DMS153 (cell line): Measurements from ENCODE around the gene B3GAT3.
"Not testable (repeated sequence)": the region's sequence is repeated elsewhere in the genome, so short reads cannot be mapped to it uniquely, and the experiment has no call there.

Experiments
- DNase-seq: peaks from one replicate; lab custom pipeline; 2025; lab: John Stamatoyannopoulos, UW

The B3GAT3 gene

GRCh38 chr11:62621567-62622470 is at the start of gene B3GAT3:
TSS of gene B3GAT3 (minus strand) at chr11:62621986. CDS start at chr11:62621947, 39 bp downstream.
- DNase-seq, result peak; percentile 99

DNA sequence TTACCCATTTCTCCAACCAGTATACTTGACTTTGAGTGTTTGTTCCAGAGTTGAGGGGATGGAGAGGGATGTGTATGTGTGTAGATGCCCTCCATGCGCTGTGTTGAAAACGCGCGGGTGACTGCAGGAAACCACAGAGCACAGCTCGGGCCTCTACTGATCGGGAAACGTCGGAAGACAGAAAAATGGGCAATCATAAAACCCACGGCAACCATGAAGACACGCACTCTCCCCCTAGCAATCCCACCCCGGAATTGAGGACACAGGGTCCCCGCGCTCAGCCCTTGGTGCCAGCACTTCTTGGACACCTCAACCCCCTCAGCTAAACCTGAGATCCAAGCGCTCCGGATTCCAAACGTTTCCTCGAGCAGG is 49.4 kb upstream of the B3GAT3 start:
- DNase-seq, result no peak

DNA sequence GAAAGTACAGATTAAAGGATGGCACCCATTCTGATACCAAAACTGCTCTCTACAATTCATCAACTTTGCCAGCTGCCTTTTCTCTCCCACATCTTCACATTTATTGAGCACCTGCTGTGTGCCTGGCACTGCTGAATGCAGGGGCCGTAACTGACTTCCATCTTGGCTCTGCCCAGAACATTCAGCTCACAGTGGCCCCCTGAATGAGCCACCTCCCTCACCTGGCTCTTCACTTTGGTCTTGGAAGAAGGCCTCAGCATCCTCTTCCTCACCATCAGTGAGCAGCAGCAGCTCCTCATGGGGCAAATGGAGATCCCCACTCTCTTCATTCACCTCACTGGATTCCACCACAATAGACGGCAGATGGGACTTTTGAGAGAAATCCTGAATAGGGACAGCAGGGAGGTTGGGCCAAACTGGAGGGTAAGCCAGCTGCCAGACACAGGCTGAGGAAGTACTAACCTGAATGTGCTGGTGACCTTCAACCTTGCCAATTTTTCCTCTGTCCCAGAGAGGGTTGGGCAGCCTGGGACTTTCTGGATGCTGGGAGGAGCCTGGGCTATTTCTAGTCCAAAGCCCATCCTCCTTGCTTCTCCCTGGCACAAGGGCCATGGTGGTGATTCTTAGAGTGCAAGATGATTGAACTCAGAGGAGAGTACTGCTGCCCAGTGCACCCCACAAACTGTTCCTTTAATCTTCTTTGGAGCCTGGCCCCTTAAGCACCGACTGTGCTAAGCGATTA is 47.8 kb upstream of the B3GAT3 start:
- no peak for DNase-seq

- no peak for DNase-seq
Measured at GRCh38 chr11:62667460-62667859, 45.7 kb upstream of the B3GAT3 start.

DNA sequence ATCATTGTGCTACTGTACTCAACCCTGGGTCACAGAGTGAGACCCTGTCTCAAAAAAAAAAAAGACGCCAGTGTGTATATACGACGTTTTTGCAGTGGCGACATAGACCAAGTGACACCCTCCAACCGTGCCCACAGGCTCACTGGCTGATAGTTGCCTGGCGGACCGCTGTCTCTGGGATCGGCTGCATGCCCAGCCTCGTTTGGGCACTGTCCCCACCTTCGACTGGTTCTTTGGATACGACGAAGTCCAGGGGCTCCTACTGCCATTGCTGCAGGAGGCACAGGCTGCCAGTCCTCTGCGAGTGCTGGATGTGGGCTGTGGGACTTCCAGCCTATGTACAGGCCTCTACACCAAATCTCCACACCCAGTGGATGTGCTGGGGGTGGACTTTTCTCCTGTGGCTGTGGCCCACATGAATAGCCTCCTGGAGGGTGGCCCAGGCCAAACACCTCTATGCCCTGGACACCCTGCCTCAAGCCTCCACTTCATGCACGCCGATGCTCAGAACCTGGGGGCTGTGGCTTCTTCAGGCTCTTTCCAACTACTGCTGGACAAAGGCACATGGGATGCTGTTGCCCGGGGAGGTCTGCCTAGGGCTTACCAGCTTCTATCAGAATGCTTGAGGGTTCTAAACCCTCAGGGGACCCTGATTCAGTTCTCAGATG is 44.6 kb upstream of the B3GAT3 start:
- DNase-seq, result no peak

GRCh38 chr11:62665599-62666258 is 43.9 kb upstream of the B3GAT3 start:
- DNase-seq, result peak; percentile 18

GRCh38 chr11:62665075-62665598 is 43.4 kb upstream of the B3GAT3 start, which contains the start of the genes C11orf98 and CSKMT:
TSS of gene C11orf98 (minus strand) at chr11:62665210. CDS start at chr11:62665169, 41 bp downstream.
TSS of gene CSKMT (plus strand) at chr11:62665312. CDS start at chr11:62665880, 568 bp downstream.
- peak; percentile 80 for DNase-seq

GRCh38 chr11:62664405-62665074 is 42.8 kb upstream of the B3GAT3 start:
- peak; percentile 30 for DNase-seq

GRCh38 chr11:62656796-62657429 is 35.1 kb upstream of the B3GAT3 start:
- no peak for DNase-seq

DNA sequence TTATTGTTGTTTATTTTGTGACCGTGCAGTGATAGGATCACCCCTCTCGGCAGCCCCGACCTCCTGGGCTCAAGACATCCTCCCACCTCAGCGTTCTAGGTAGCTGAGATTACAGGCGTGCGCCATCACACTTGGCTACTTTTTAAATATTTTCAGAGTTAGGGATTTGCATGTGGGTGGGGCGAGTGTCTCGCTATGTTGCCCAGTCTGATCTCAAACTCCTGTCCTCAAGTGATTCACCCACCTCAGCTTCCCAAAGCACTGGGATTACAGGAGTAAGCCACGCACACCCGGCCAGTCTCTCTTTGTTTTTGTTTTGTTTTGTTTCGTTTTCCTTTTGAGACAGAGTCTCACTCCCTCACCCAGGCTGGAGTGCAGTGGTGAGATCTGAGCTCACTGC is 32.5 kb upstream of the B3GAT3 start:
- DNase-seq, result no peak

DNA sequence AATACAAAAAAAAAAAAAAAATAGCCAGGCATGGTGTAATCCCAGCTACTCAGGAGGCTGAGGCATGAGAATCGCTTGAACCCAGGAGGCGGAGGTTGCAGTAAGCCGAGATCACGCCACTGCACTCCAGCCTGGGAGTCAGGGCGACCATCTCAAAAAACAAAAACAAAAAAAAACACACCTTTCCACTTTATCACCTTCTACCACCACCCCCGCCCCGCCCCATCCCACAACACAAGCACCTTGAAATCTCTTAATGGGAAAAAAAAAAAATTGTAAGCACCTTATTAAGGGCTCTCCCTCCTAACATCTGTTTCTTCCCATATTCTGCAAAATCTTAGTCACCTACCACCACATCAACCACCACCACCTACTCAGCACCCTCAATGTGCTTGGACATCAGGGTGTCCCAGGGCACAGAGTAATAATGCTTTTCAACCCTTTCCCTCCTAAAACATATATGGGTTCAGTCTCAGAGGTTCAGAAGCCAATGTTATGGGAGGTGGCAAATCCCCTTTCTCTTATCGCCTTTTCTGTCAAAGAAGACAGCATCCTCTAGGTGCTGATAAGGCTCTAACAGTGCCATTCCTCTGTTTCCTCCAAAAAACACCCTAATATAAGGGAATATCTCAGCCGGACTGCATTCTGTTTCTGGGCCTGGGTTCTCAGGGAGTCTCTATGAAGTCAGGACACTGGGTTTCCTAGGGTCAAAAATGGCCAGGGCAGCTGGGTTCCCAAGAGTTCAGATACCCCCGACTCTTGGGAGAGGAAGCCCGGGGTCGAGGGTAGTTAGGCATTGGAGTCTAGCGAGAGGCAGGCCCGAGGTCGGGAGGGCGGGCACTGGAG is 30.6 kb upstream of the B3GAT3 start:
- DNase-seq, result no peak

- not testable (repeated sequence) for DNase-seq
Measured at GRCh38 chr11:62650283-62650682, 28.5 kb upstream of the B3GAT3 start.

- no peak for DNase-seq
Measured at GRCh38 chr11:62649486-62649885, 27.7 kb upstream of the B3GAT3 start.

DNA sequence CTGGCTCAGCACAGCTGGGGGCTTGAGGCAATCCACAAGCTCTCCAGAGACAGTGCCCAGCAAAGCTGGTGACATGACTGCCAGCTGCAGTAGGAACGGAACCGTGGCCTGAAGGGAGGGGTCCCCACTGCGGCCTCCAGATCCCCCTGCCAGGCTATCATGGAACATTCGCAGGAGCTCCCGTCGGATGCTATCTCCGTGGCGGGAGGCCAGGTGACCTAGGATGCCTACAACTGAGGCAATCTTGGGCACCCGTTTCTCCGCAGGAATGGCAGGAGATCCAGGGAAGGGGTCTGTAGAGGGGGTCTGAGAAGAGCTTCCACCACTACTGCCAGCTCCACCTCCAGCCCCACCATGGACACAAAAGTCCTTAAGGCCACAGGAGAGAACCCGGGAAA is 27.2 kb upstream of the B3GAT3 start:
- DNase-seq, result no peak

GRCh38 chr11:62648185-62648966 is 26.6 kb upstream of the B3GAT3 start:
- no peak for DNase-seq

DNA sequence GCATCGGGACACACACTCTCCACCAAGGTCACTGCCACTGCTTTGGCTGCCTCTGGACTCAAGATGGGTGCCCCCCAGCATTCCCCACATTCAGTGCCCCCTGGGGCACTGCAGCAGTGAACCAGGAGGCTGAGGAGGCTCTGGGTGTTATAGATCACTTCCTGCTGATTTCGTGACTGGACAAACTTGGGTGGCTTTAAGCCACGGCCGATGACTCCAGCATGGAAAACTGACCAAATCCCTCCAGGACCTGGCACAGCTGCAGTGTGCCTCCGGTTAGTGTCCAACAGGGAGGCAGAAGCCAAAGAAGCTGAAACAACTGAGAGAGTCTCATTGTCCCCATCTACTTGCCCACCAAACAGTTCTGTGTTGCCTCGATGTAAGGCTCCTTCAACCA is 25.8 kb upstream of the B3GAT3 start:
- DNase-seq, result no peak

DNA sequence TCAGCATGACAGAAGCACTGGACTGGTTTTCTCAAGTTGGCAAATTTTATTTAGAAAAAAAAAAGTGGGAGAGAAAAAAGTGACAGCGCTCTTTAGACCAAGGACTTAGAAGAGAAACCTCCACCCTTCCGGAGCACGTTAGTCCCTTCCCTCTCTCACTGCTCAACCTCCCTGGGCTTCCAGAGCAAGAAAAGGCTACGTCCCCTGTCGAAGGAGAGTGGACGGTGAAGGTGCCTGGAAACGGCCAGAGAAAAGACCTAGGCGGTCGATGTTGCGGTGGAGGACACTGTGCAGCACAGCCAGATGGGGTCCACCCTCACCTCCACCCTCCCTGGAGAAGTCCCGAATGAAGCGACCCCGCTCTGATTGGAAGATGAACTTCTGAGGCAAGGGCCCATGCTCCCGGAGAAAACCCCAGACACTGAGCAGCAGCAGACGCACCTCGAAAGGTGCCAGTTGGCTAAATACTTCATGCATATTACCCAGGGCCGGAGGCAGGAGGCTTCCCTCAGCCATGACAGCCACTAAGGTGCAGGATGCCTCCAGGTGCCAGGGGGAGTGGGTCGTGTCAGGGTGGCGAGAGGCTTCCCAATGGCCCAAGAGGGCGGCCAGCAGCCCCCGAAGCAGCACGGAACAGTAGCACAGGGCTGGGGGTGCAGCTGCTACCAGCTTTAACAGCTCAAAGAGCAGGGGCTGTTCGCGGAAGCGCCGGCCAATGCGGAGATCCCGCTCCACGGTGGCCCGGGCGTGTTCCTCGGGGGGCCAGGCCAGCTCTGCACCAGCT is 25.2 kb upstream of the B3GAT3 start:
- no peak for DNase-seq
